Stimulated activated CD8-positive, alpha-beta memory T cell treated with anti-CD3 and anti-CD28 coated beads, Interleukin-12 subunit alpha, Interleukin-12 subunit beta, amount 100 ng/mL, for 1 hour (primary cell): Measurements from ENCODE around the gene TPSD1.
"Not testable (repeated sequence)": the region's sequence is repeated elsewhere in the genome, so short reads cannot be mapped to it uniquely, and the experiment has no call there.

ENCODE experiments used
- DNase-seq: peaks from one replicate; pipeline ENCODE4 v3.0.0-alpha.2; 2020; ENCODE audit warnings: low read depth

The TPSD1 gene

DNA sequence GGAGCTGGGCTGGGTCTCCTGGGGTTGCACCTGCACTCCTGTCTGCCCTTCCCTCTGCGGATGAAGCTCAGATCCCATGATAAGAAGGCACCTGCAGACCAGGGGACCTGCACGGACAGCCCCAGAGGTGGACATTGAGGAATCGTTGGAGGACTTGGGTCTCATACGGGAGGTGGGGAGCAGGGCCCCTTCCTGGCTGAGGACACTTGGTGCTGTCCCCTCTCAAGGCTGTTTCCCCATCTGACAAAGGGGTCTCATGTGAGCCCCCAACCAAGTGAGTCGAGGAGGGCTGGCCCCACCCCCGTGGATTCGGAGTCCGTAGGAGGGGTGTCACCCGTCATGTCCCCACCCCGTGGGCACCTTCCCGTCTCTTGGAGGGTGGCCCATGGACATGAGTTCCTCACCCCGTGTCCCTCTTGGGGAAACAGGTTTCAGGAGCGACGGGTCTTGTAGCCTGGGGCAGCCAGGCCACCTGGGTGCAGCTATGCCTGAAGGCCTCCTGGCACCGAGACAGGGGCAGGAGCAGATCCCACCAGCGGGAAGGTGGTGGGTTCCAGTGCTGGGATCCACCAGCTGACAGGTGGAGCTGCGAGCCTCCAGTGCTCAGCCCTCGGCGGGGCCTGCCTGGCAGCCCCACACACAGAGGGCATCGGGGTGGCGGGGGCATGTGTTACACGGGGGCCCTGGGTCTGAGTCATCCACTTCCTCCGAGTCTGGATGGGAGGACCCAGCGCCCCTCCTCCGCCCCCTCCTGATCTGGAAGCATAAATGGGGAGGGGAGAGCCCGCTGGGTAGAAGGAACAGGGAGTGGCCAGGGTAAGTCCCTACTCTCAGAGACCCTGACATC lies at the start of gene TPSD1:
TPSD1 (plus strand) TSS at position 794 of the 847 bp plus-strand sequence. CDS start 212 bp downstream, outside the sequence.
- not testable (repeated sequence) for DNase-seq

- no peak for DNase-seq
Measured at GRCh38 chr16:1206326-1206725, 49.5 kb upstream of the TPSD1 start.

GRCh38 chr16:1206786-1207185 lies 49.1 kb upstream of the TPSD1 start:
- DNase-seq: no peak

DNA sequence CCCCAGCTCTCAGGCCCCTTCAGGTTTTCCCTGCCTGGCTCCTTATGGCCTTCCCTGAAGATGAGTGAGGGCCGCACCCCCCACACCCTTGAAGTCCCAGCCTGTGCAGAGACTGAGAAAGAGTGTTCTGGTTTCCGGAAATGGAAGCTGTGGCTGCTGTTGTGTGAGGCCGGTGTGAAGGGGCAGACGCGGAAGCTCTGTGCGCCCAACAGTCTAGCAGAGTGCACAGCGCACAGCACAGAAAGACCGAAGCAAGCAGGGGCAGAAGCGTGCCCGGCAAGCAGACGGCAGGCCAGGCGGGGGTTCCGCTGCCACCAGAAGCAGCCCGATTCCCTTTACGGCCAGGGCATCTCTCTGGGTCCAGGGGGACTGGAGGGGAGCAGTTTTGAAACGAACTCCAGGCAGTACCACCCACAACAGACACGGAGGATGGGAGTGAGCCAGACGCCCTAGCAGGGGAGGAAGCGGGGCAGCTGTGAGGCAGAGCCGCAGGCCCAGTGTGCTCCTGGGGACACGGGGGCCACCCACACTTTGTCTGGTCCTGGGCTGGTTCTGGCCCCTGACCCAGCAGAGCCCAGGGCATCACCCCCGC lies 47.5 kb upstream of the TPSD1 start:
- no peak for DNase-seq

- no peak for DNase-seq
Measured at GRCh38 chr16:1209081-1209480, 46.8 kb upstream of the TPSD1 start.

DNA sequence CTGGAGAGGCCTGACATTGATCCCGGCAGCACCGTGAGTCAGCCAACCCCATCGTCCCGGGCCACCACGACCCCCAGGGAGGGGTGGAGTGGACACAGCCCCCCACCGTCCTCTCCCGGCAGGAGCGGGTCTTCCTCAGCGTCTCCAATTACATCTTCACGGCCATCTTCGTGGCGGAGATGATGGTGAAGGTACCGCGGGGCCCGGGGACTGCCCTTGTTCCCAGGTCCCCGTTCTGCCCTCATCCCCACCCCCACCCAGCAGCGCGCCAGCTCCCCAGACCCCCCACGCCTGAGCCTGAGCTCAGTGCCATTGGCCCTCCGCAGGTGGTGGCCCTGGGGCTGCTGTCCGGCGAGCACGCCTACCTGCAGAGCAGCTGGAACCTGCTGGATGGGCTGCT lies 45.4 kb upstream of the TPSD1 start:
- DNase-seq: no peak

- DNase-seq: no peak
Measured at GRCh38 chr16:1211451-1212268, 44.2 kb upstream of the TPSD1 start.

GRCh38 chr16:1212616-1213194 lies 43.2 kb upstream of the TPSD1 start:
- no peak for DNase-seq

- DNase-seq: no peak
Measured at GRCh38 chr16:1213231-1213630, 42.6 kb upstream of the TPSD1 start.

- no peak for DNase-seq
Measured at GRCh38 chr16:1213796-1214372, 42.0 kb upstream of the TPSD1 start.

DNA sequence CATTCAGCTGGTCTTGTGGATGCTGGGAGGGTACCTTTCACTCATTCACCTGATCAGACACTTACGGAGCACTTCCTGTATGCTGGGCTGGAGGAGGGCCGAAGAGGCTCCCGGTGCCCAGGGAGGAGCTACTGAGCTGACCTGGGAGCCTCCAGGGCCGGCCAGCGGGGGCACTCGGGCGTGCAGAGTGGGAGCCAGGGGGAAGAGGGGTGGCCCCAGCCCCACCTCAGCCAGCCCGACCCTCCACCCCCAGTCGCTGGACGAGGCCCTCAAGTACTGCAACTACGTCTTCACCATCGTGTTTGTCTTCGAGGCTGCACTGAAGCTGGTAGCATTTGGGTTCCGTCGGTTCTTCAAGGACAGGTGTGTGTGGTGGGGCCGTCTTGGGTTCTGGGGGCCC lies 41.1 kb upstream of the TPSD1 start:
- DNase-seq: no peak

GRCh38 chr16:1215574-1216295 lies 40.1 kb upstream of the TPSD1 start:
- DNase-seq: no peak

GRCh38 chr16:1216296-1216619 lies 39.6 kb upstream of the TPSD1 start:
- no peak for DNase-seq

GRCh38 chr16:1216681-1217400 lies 39.0 kb upstream of the TPSD1 start:
- DNase-seq: no peak

DNA sequence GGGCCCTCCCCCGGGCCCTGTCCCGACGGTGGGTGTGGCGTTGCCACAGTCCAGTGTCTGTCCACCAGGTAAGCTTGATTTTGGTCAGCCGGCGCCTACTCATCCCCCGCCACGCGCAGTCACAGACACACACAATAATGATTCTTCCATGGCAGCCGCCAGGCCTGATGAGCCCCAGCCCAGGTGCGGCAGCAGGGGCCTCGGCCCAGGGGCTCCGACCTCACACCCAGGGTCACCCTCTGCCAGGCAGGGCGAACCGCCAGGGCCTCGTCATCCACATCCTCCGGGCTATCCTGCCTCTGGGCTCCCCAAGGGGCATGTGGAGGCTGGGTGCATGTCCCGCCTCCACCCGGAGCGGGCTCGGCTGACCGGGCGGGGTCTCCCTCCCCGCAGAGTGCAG lies 38.3 kb upstream of the TPSD1 start:
- DNase-seq: no peak

DNA sequence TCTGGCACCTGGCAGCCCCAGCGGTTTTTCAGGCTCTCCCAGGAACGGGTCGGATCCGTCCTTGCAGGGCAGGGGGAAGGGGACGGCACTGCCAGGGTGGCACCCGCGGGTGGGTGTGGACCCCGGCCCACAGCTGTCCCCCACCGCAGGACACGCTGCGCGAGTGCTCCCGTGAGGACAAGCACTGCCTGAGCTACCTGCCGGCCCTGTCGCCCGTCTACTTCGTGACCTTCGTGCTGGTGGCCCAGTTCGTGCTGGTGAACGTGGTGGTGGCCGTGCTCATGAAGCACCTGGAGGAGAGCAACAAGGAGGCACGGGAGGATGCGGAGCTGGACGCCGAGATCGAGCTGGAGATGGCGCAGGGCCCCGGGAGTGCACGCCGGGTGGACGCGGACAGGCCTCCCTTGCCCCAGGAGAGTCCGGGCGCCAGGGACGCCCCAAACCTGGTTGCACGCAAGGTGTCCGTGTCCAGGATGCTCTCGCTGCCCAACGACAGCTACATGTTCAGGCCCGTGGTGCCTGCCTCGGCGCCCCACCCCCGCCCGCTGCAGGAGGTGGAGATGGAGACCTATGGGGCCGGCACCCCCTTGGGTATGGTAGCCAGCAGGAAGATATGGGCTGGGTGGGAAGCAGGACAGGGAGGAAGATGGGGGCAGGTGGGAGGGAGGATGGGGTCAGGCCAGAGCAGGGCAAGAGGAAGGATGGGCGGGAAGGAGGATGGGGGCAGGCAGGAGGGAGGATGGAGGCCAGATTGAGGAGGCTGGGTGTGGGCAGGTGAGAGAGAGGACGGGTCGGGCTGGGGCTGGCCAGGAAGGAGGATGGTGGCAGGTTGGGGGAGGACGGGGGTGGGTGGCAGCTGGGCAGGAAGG lies 37.6 kb upstream of the TPSD1 start:
- DNase-seq: no peak

- DNase-seq: no peak
Measured at GRCh38 chr16:1218930-1219611, 36.8 kb upstream of the TPSD1 start.

GRCh38 chr16:1220098-1220728 lies 35.7 kb upstream of the TPSD1 start:
- DNase-seq: no peak
